ENCODE results near the gene GPC2. TPM values are rescaled to one million over a fixed set of nuclear protein-coding genes. Genes with fewer than 3 reads are reported as not detected.

GPC2 gene
- total RNA-seq, 1 experiment from 2014 or later, result 17.9 TPM

- ATAC-seq (no peak), DNase-seq (ENCODE audit: low read depth, low spot score) (no peak)
- H2AFZ ChIP-seq (ENCODE audit: low read depth, low read length, poor library complexity, severe bottlenecking), result no peak overlapping the region
- H3K4me2 ChIP-seq (ENCODE audit: low read length), result no peak overlapping the region
- no peak overlapping the region for H3K27ac ChIP-seq (ENCODE audit: low read depth, low read length)
- no peaks in the 10 kb centered on the region for H3K36me3 ChIP-seq (ENCODE audit: control insufficient read depth in 1 of 2, insufficient read depth in 2 of 2, low read length in 2 of 2)
- H3K27me3 ChIP-seq (ENCODE audit: insufficient read depth, low read length), result no peaks in the 10 kb centered on the region
- H3K4me1 ChIP-seq (ENCODE audit: control insufficient read depth in 1 of 2, insufficient read depth in 2 of 2, low read length in 2 of 2), result peaks cover 17 to 20% of the 10 kb centered on the region in 2 experiments
- H3K9me3 ChIP-seq (ENCODE audit: control insufficient read depth in 1 of 2, insufficient read depth in 1 of 2, low read depth in 1 of 2, low read length in 2 of 2), result no peaks in the 10 kb centered on the region
- RAD21 ChIA-PET (ENCODE audit: low non-redundant PET in 1 of 2, low total read pairs in 2 of 2, uncharacterized antibody in 2 of 2, unreplicated experiment in 2 of 2), result no interaction called here
- H3K9me2 ChIP-seq (ENCODE audit: insufficient read depth), result no peaks in the 10 kb centered on the region
- POLR2A ChIA-PET, result interaction anchor here (0.8 to 1.7 kb wide), 2 partner anchors 11 to 18 kb away, joined by 3 to 4 read pairs; partner anchors contain the start of genes GPC2, LAMTOR4 and STAG3
- intact Hi-C loops (cut with micrococcal nuclease), result no loop called here
- TF ChIP-seq CBX3 (IDR thresholded peaks at IDR 0.05; ENCODE audit: low read depth) (no peak), POLR2A (IDR thresholded peaks at IDR 0.05; ENCODE audit: borderline replicate concordance, extremely low read depth, insufficient read depth, insufficient read length) (no peak), ZBTB33 (IDR thresholded peaks at IDR 0.05; ENCODE audit: extremely low read depth, insufficient replicate concordance, low read length) (no peak)
- no peaks in the 10 kb centered on the region for H4K20me1 ChIP-seq (ENCODE audit: insufficient read depth)
- H3K79me2 ChIP-seq (ENCODE audit: insufficient read depth, low read length), result no peaks in the 10 kb centered on the region
- CTCF ChIA-PET, result no interaction called here
- BruUV-seq (replicated peaks), result no TSS peak
- no peak overlapping the region for H3K4me3 ChIP-seq (replicated peaks in 1 of 2; ENCODE audit: low read depth in 1 of 2, low read length in 2 of 2)
- H3K9ac ChIP-seq (ENCODE audit: low read length), result no peak overlapping the region
Measured at GRCh38 chr7:100166317-100166940, 10.8 kb downstream of the GPC2 start.

- intact Hi-C loops (cut with micrococcal nuclease), result no loop called here
- Histone ChIP-seq H3K9me3 (ENCODE audit: control insufficient read depth in 1 of 2, insufficient read depth in 1 of 2, low read depth in 1 of 2, low read length in 2 of 2) (no peaks in the 10 kb centered on the region), H3K9me2 (ENCODE audit: insufficient read depth) (no peaks in the 10 kb centered on the region), H3K4me2 (ENCODE audit: low read length) (no peak overlapping the region), H4K20me1 (ENCODE audit: insufficient read depth) (no peaks in the 10 kb centered on the region), H3K4me3 (replicated peaks in 1 of 2; ENCODE audit: low read depth in 1 of 2, low read length in 2 of 2) (no peak overlapping the region), H2AFZ (ENCODE audit: low read depth, low read length, poor library complexity, severe bottlenecking) (no peak overlapping the region), H3K79me2 (ENCODE audit: insufficient read depth, low read length) (no peaks in the 10 kb centered on the region), H3K36me3 (ENCODE audit: control insufficient read depth in 1 of 2, insufficient read depth in 2 of 2, low read length in 2 of 2) (no peaks in the 10 kb centered on the region), H3K27me3 (ENCODE audit: insufficient read depth, low read length) (no peaks in the 10 kb centered on the region), H3K9ac (ENCODE audit: low read length) (no peak overlapping the region), H3K27ac (ENCODE audit: low read depth, low read length) (no peak overlapping the region), H3K4me1 (ENCODE audit: control insufficient read depth in 1 of 2, insufficient read depth in 2 of 2, low read length in 2 of 2) (peaks cover 22 to 26% of the 10 kb centered on the region in 2 experiments)
- BruUV-seq (replicated peaks), result no TSS peak
- RAD21 ChIA-PET (ENCODE audit: low non-redundant PET in 1 of 2, low total read pairs in 2 of 2, uncharacterized antibody in 2 of 2, unreplicated experiment in 2 of 2), result no interaction called here
- POLR2A ChIA-PET, result interaction anchor here (0.9 to 1.1 kb wide), 3 partner anchors 13 to 15 kb away, joined by 3 to 4 read pairs (median 3); partner anchors contain the start of genes GPC2, LAMTOR4 and STAG3
- no peak for ATAC-seq
- DNase-seq (ENCODE audit: low read depth, low spot score), result no peak
- CTCF ChIA-PET, result interaction anchor here (1.3 kb wide), 1 partner anchor 31 kb away, joined by 4 read pairs; no protein-coding TSS in a partner anchor
- TF ChIP-seq EZH2 (IDR thresholded peaks at IDR 0.05) (no peak), CEBPB (IDR thresholded peaks at IDR 0.05; ENCODE audit: low read depth) (no peak), POLR2A (IDR thresholded peaks at IDR 0.05; ENCODE audit: borderline replicate concordance, extremely low read depth, insufficient read depth, insufficient read length) (no peak), CTCF (IDR thresholded peaks at IDR 0.05 in 2 of 3, conservative IDR thresholded peaks at IDR 0.05 in 1 of 3; ENCODE audit: borderline replicate concordance in 1 of 3, insufficient read depth in 1 of 3, low read depth in 2 of 3, low read length in 2 of 3) (no peak), JUND (IDR thresholded peaks at IDR 0.05) (no peak), ZFX (IDR thresholded peaks at IDR 0.05) (no peak), REST (IDR thresholded peaks at IDR 0.05; ENCODE audit: low read depth) (no peak), EZH2phosphoT487 (IDR thresholded peaks at IDR 0.05; ENCODE audit: borderline replicate concordance) (no peak), ATF3 (IDR thresholded peaks at IDR 0.05) (no peak), SP1 (IDR thresholded peaks at IDR 0.05; ENCODE audit: low read depth) (no peak)
Measured at GRCh38 chr7:100163871-100164270, 13.3 kb downstream of the GPC2 start.

Data from HCT116 (cell line).